Nephron progenitor cell (in vitro differentiated cells): Measurements from ENCODE around the gene RPS6KC1.
"Not testable (repeated sequence)": the region's sequence is repeated elsewhere in the genome, so short reads cannot be mapped to it uniquely, and the experiment has no call there.

Source experiments
- DNase-seq: peaks from one replicate; pipeline ENCODE4 v3.0.0; 2021
- H3K27ac Mint-ChIP-seq: 2 replicates; pipeline ENCODE4 v1.8.0; 2021; ENCODE audit warnings: mild to moderate bottlenecking, moderate library complexity, mixed read lengths
- H3K27me3 Mint-ChIP-seq: 2 replicates; pipeline ENCODE4 v1.8.0; 2021; ENCODE audit warnings: mild to moderate bottlenecking, low read depth, mixed read lengths; ENCODE audit not compliant: poor library complexity
- H3K36me3 Mint-ChIP-seq: 2 replicates; pipeline ENCODE4 v1.8.0; 2021; ENCODE audit warnings: low read depth, mixed read lengths
- H3K4me1 Mint-ChIP-seq: 2 replicates; pipeline ENCODE4 v1.8.0; 2021; ENCODE audit warnings: mixed read lengths
- H3K4me3 Mint-ChIP-seq: 2 replicates; pipeline ENCODE4 v1.8.0; 2021; ENCODE audit warnings: mild to moderate bottlenecking, moderate library complexity, mixed read lengths
- H3K9me3 Mint-ChIP-seq: 2 replicates; pipeline ENCODE4 v1.8.0; 2021; ENCODE audit warnings: mild to moderate bottlenecking, moderate library complexity, mixed read lengths
- CTCF ChIP-seq: fragments of 200-600 bp; sonication (generic); IDR thresholded peaks from 2 replicates; pipeline ENCODE4 v1.5.0; 2021; ENCODE audit warnings: antibody characterized with exemption

Gene RPS6KC1

GRCh38 chr1:213104604-213105003 lies 53.6 kb downstream of the RPS6KC1 start:
- Mint-ChIP-seq H3K27ac (no peak overlapping the region), H3K27me3 (no peaks in the 10 kb centered on the region), H3K4me3 (no peak overlapping the region), H3K36me3 (peaks cover 38% of the 10 kb centered on the region), H3K4me1 (no peaks in the 10 kb centered on the region), H3K9me3 (peaks cover 4% of the 10 kb centered on the region)
- TF ChIP-seq CTCF, result no peak
- no peak for DNase-seq

GRCh38 chr1:213106298-213106697 lies 55.3 kb downstream of the RPS6KC1 start:
- no peak overlapping the region for H3K4me3 Mint-ChIP-seq
- DNase-seq, result no peak
- H3K36me3 Mint-ChIP-seq, result peaks cover 28% of the 10 kb centered on the region
- no peaks in the 10 kb centered on the region for H3K27me3 Mint-ChIP-seq
- no peak overlapping the region for H3K27ac Mint-ChIP-seq
- peaks cover 4% of the 10 kb centered on the region for H3K9me3 Mint-ChIP-seq
- TF ChIP-seq CTCF, result no peak
- H3K4me1 Mint-ChIP-seq, result no peaks in the 10 kb centered on the region

GRCh38 chr1:213107613-213108012 lies 56.6 kb downstream of the RPS6KC1 start:
- Mint-ChIP-seq H3K4me3 (no peak overlapping the region), H3K27me3 (no peaks in the 10 kb centered on the region), H3K9me3 (peaks cover 4% of the 10 kb centered on the region), H3K4me1 (no peaks in the 10 kb centered on the region), H3K27ac (no peak overlapping the region), H3K36me3 (peaks cover 34% of the 10 kb centered on the region)
- no peak for DNase-seq
- no peak for TF ChIP-seq CTCF

GRCh38 chr1:213110349-213111300 lies 59.6 kb downstream of the RPS6KC1 start:
- Mint-ChIP-seq H3K27me3 (no peaks in the 10 kb centered on the region), H3K36me3 (peaks cover 31% of the 10 kb centered on the region), H3K27ac (no peak overlapping the region), H3K4me1 (no peaks in the 10 kb centered on the region), H3K9me3 (peaks cover 8% of the 10 kb centered on the region), H3K4me3 (no peak overlapping the region)
- DNase-seq, result no peak
- TF ChIP-seq CTCF, result no peak

- no peak overlapping the region for H3K27ac Mint-ChIP-seq
- DNase-seq, result no peak
- peaks cover 22% of the 10 kb centered on the region for H3K36me3 Mint-ChIP-seq
- H3K27me3 Mint-ChIP-seq, result no peaks in the 10 kb centered on the region
- peaks cover 9% of the 10 kb centered on the region for H3K9me3 Mint-ChIP-seq
- H3K4me1 Mint-ChIP-seq, result no peaks in the 10 kb centered on the region
- H3K4me3 Mint-ChIP-seq, result no peak overlapping the region
- TF ChIP-seq CTCF, result no peak
Observed at GRCh38 chr1:213111502-213111901, 60.5 kb downstream of the RPS6KC1 start.

GRCh38 chr1:213112723-213113122 lies 61.7 kb downstream of the RPS6KC1 start:
- peaks cover 23% of the 10 kb centered on the region for H3K36me3 Mint-ChIP-seq
- H3K9me3 Mint-ChIP-seq, result peaks cover 13% of the 10 kb centered on the region
- DNase-seq, H3K27ac Mint-ChIP-seq, H3K4me1 Mint-ChIP-seq, H3K27me3 Mint-ChIP-seq, H3K4me3 Mint-ChIP-seq: not testable (repeated sequence)

GRCh38 chr1:213117699-213118180 lies 66.7 kb downstream of the RPS6KC1 start:
- not testable (repeated sequence) for H3K4me3 Mint-ChIP-seq, H3K4me1 Mint-ChIP-seq, H3K27ac Mint-ChIP-seq, H3K27me3 Mint-ChIP-seq, DNase-seq
- H3K36me3 Mint-ChIP-seq, result peaks cover 21% of the 10 kb centered on the region
- peaks cover 13% of the 10 kb centered on the region for H3K9me3 Mint-ChIP-seq
